RWPE2 (cell line): ENCODE data around the gene MEPE.

ENCODE experiments used
- ATAC-seq: fragments of 200-7000 bp; cut with Tn5 transposase; 3 replicates; pipeline ENCODE4 v1.9.1; 2021; ENCODE audit warnings: low read depth
- DNase-seq: peaks from one replicate; pipeline ENCODE4 v3.0.0-alpha.2; 2020; ENCODE audit warnings: low spot score
- H3K27ac ChIP-seq: fragments of 450-650 bp; 2 replicates; pipeline ENCODE4 v1.5.1; 2017; ENCODE audit warnings: mild to moderate bottlenecking; ENCODE audit not compliant: poor library complexity, severe bottlenecking
- H3K27me3 ChIP-seq: fragments of 250-450 bp; sonication (Bioruptor Pico); 2 replicates; pipeline ENCODE4 v1.5.1; 2021; ENCODE audit warnings: mild to moderate bottlenecking, moderate library complexity; ENCODE audit not compliant: insufficient read depth, poor library complexity, severe bottlenecking
- H3K36me3 ChIP-seq: fragments of 250-450 bp; sonication (Bioruptor Pico); 2 replicates; pipeline ENCODE4 v1.5.1; 2020; ENCODE audit warnings: low read depth, mild to moderate bottlenecking, moderate library complexity
- H3K4me1 ChIP-seq: fragments of 250-450 bp; sonication (Bioruptor Pico); 2 replicates; pipeline ENCODE4 v1.5.1; 2021; ENCODE audit warnings: mild to moderate bottlenecking, moderate library complexity; ENCODE audit not compliant: insufficient read depth, poor library complexity, severe bottlenecking
- H3K4me3 ChIP-seq: fragments of 250-450 bp; sonication (Bioruptor Pico); 2 replicates; pipeline ENCODE4 v1.5.1; 2021; ENCODE audit warnings: mild to moderate bottlenecking, moderate library complexity; ENCODE audit not compliant: severe bottlenecking
- H3K9me3 ChIP-seq: fragments of 250-450 bp; sonication (Bioruptor Pico); 2 replicates; pipeline ENCODE4 v1.5.1; 2021; ENCODE audit warnings: mild to moderate bottlenecking, moderate library complexity; ENCODE audit not compliant: severe bottlenecking
- TF ChIP-seq, protein P1 (sequence below): fragments of 450-650 bp; IDR thresholded peaks from one replicate; pipeline ENCODE4 v1.5.1; 2017; ENCODE audit warnings: mild to moderate bottlenecking, moderate library complexity; ENCODE audit not compliant: poor library complexity, severe bottlenecking

MEPE gene

DNA sequence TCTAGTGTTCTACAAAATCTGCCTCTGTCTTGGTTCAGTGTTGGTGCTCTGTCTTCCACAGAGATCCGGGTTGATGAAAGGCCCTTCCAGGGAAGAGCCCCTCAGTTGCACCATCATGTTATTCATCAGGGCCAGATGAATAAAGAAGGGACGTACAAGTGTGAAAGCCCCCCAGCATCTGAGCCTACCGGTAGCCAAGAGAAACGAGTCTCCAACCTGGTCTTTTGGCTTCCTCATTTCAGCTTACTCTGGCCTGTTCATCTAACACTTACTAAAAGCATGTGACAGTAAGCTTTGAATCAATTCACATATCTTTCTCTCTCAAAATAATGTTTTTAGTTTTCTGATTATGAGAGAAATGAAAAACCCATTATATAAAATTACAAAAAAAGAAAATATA lies 19.2 kb downstream of the MEPE start:
- no peak for DNase-seq
- Histone ChIP-seq H3K27me3 (no peaks in the 10 kb centered on the region), H3K9me3 (no peaks in the 10 kb centered on the region), H3K36me3 (no peaks in the 10 kb centered on the region), H3K27ac (no peak overlapping the region), H3K4me3 (no peak overlapping the region), H3K4me1 (peaks cover 2% of the 10 kb centered on the region)
- TF ChIP-seq, protein P1, sequence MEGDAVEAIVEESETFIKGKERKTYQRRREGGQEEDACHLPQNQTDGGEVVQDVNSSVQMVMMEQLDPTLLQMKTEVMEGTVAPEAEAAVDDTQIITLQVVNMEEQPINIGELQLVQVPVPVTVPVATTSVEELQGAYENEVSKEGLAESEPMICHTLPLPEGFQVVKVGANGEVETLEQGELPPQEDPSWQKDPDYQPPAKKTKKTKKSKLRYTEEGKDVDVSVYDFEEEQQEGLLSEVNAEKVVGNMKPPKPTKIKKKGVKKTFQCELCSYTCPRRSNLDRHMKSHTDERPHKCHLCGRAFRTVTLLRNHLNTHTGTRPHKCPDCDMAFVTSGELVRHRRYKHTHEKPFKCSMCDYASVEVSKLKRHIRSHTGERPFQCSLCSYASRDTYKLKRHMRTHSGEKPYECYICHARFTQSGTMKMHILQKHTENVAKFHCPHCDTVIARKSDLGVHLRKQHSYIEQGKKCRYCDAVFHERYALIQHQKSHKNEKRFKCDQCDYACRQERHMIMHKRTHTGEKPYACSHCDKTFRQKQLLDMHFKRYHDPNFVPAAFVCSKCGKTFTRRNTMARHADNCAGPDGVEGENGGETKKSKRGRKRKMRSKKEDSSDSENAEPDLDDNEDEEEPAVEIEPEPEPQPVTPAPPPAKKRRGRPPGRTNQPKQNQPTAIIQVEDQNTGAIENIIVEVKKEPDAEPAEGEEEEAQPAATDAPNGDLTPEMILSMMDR, result no peak
- ATAC-seq, result no peak

DNA sequence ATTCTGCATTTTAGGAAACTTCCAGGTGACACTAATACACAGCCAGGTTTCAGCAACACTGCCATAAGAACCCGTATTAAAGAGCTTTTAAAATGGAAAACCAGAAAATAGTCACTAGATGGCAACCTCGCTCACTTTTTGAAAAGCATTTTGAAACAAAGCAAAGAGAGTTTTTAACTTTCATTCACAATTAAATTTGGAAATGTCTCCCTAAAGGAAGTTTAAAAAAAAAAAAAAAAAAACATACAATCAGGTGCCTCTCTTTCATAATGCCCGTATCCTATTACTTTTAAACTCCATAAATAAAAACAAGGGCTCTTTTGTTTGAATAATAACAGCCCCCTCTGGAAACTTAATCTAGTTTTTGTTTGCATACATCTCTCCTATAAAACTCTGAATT lies 20.3 kb downstream of the MEPE start:
- Histone ChIP-seq H3K9me3 (no peaks in the 10 kb centered on the region), H3K4me3 (no peak overlapping the region), H3K27me3 (no peaks in the 10 kb centered on the region), H3K27ac (no peak overlapping the region), H3K36me3 (no peaks in the 10 kb centered on the region), H3K4me1 (peaks cover 2% of the 10 kb centered on the region)
- TF ChIP-seq, protein P1, result peak; percentile 80
- no peak for ATAC-seq
- DNase-seq, result no peak

DNA sequence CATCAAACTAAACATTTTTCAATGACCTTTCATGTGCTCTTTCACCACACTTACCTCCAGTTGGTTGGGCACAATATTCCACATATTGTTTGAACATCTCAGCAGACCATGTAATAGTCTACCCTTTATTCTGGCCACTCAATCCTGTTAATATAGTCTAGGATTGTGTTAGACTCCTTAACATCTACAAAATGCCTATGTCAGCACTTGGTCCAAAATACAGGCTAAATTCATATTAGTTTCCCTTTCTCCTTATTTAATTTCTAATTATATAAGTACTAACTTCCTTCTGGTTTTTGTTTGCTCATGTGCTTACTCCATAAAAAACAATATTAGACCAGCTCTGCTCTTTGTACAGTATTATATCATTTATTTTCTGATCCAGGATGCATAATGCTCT lies 21.1 kb downstream of the MEPE start:
- no peak overlapping the region for H3K27ac ChIP-seq
- H3K4me1 ChIP-seq, result peaks cover under 1% of the 10 kb centered on the region
- no peaks in the 10 kb centered on the region for H3K36me3 ChIP-seq
- ATAC-seq, result no peak
- no peaks in the 10 kb centered on the region for H3K9me3 ChIP-seq
- DNase-seq, result no peak
- TF ChIP-seq, protein P1, result no peak
- H3K4me3 ChIP-seq, result no peak overlapping the region
- no peaks in the 10 kb centered on the region for H3K27me3 ChIP-seq

DNA sequence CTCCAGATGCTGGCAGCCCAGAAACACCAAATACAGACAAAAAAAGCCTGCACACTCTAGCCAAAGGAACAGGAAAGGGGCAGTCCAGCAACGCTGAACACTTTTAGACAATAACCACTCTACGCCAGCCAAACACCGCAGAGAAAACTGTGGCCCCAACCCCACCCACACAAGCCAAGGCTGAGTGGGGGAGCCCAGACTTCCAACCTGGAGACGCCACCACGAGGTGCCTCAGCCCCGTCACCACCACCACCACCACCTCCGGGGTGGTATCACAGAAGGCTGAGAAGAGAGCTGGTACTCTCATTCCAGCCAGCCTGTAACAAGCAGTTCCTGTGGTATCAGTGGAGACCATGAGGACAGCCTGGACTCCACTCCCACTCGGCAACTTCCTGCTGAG lies 22.8 kb downstream of the MEPE start:
- no peak for DNase-seq
- no peak for ATAC-seq
- Histone ChIP-seq H3K27me3 (no peaks in the 10 kb centered on the region), H3K9me3 (no peaks in the 10 kb centered on the region), H3K4me3 (no peak overlapping the region), H3K36me3 (no peaks in the 10 kb centered on the region), H3K27ac (no peak overlapping the region), H3K4me1 (no peaks in the 10 kb centered on the region)
- TF ChIP-seq, protein P1, result no peak

DNA sequence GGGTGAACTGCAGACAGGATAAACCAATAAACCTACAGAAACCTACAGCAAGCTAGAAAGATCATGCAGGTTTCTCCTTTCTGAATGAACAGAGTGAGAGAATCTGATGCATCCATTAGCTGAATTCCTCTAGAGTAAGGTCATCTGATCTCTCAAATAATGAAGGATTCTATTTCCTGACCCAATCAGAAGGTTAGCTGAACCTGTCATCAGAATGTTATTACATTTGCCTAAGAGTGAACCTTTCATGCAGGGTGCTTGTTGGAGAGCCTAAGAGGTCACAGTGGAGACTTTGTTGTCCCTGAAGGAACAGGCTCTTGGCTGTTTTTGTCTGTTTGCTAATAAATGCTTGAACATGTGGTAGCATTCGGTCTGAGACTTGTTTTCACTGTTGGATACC lies 24.0 kb downstream of the MEPE start:
- TF ChIP-seq, protein P1, result no peak
- no peak for ATAC-seq
- no peaks in the 10 kb centered on the region for H3K36me3 ChIP-seq
- H3K27me3 ChIP-seq, result no peaks in the 10 kb centered on the region
- H3K4me1 ChIP-seq, result no peaks in the 10 kb centered on the region
- no peak for DNase-seq
- H3K27ac ChIP-seq, result no peak overlapping the region
- no peak overlapping the region for H3K4me3 ChIP-seq
- H3K9me3 ChIP-seq, result no peaks in the 10 kb centered on the region
